Liver (tissue), 3 donors: ENCODE results near the gene DOK3.

ENCODE experiments used
- CTCF ChIP-seq: fragments of 150-350 bp; IDR thresholded peaks from 2 replicates; pipeline ENCODE4 v1.5.1; 2017; ENCODE audit warnings: improper control_type of control experiment, low read depth, low read length; ENCODE audit not compliant: missing input control
- EGR1 ChIP-seq, 2 donors: IDR thresholded peaks; 2 replicates each; pipeline ENCODE4 v1.6.1; 2016 to 2018; ENCODE audit warnings: antibody characterized with exemption in 2 of 2, low read depth in 2 of 2
- GABPA ChIP-seq, 2 donors: IDR thresholded peaks in 1 of 2; conservative IDR thresholded peaks in 1 of 2; 2 replicates each; pipeline ENCODE4 v1.6.1; 2016; ENCODE audit warnings: antibody characterized with exemption in 2 of 2, mild to moderate bottlenecking in 1 of 2, moderate library complexity in 1 of 2
- RXRA ChIP-seq, 2 donors: IDR thresholded peaks; 2 replicates each; pipeline ENCODE4 v1.6.1; 2017 to 2018; ENCODE audit warnings: antibody characterized with exemption in 2 of 2, mild to moderate bottlenecking in 1 of 2
- TAF1 ChIP-seq: conservative IDR thresholded peaks from 2 replicates; pipeline ENCODE4 v1.6.1; 2016; ENCODE audit warnings: antibody characterized with exemption, mild to moderate bottlenecking
- TF ChIP-seq, protein P1 (sequence below): IDR thresholded peaks from 2 replicates; pipeline ENCODE4 v1.6.1; 2016; ENCODE audit warnings: antibody characterized with exemption
- donor health status: healthy.
- donor health status: healthy.

DNA sequence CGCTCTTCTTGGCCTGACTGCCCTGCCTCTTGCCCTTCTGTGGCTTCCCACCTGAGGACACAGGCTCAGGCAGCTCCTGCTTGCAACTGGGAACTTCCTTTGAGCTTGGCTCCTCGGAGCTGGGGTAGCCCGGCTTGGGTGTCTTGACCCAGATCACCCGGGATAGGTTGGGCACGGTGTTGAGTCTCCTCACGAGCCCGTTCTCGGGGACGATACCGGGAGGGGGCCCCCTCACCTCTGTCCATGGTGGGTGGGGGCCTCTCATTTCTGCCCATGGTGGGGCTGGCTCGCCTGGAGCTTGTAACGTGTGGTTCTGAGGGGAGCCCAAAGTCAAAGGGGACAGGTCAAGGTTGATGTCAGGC lies 14.9 kb upstream of the DOK3 start:
- TF ChIP-seq EGR1 (IDR thresholded peaks at IDR 0.05; ENCODE audit: low read depth in 2 of 2) (no peak), RXRA (IDR thresholded peaks at IDR 0.05) (no peak), CTCF (no peak), TAF1 (no peak), GABPA (IDR thresholded peaks at IDR 0.05 in 1 of 2, conservative IDR thresholded peaks at IDR 0.05 in 1 of 2) (no peak)
- TF ChIP-seq, protein P1, sequence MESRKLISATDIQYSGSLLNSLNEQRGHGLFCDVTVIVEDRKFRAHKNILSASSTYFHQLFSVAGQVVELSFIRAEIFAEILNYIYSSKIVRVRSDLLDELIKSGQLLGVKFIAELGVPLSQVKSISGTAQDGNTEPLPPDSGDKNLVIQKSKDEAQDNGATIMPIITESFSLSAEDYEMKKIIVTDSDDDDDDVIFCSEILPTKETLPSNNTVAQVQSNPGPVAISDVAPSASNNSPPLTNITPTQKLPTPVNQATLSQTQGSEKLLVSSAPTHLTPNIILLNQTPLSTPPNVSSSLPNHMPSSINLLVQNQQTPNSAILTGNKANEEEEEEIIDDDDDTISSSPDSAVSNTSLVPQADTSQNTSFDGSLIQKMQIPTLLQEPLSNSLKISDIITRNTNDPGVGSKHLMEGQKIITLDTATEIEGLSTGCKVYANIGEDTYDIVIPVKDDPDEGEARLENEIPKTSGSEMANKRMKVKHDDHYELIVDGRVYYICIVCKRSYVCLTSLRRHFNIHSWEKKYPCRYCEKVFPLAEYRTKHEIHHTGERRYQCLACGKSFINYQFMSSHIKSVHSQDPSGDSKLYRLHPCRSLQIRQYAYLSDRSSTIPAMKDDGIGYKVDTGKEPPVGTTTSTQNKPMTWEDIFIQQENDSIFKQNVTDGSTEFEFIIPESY: no peak
